ENCODE results near the gene ITGB8. TPM values are rescaled to one million over a fixed set of nuclear protein-coding genes. Genes with fewer than 3 reads are reported as not detected.

Gene ITGB8
- total RNA-seq, 1 experiment from 2014 or later = 49.8 TPM

Other genes starting within 250 kb of the ITGB8 start
- not detected in 2 replicates for gene MACC1, start 113.5 kb upstream of the ITGB8 start, total RNA-seq (2014; rRNA removed; shearing (Covaris generic); ENCODE audit: low replicate concordance)